ENCODE data around the gene PPP4R1.

GRCh38 chr18:9520666-9521065 lies 93.7 kb downstream of the PPP4R1 start:
- TF ChIP-seq, protein P1, sequence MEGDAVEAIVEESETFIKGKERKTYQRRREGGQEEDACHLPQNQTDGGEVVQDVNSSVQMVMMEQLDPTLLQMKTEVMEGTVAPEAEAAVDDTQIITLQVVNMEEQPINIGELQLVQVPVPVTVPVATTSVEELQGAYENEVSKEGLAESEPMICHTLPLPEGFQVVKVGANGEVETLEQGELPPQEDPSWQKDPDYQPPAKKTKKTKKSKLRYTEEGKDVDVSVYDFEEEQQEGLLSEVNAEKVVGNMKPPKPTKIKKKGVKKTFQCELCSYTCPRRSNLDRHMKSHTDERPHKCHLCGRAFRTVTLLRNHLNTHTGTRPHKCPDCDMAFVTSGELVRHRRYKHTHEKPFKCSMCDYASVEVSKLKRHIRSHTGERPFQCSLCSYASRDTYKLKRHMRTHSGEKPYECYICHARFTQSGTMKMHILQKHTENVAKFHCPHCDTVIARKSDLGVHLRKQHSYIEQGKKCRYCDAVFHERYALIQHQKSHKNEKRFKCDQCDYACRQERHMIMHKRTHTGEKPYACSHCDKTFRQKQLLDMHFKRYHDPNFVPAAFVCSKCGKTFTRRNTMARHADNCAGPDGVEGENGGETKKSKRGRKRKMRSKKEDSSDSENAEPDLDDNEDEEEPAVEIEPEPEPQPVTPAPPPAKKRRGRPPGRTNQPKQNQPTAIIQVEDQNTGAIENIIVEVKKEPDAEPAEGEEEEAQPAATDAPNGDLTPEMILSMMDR (IDR thresholded peaks at IDR 0.05), result no peak
- TF ChIP-seq POLR2A (IDR thresholded peaks at IDR 0.05), result no peak
